Superior temporal gyrus (tissue), 1 donor: Measurements from ENCODE around the gene BLTP3B.
"Not testable (repeated sequence)": the region's sequence is repeated elsewhere in the genome, so short reads cannot be mapped to it uniquely, and the experiment has no call there.

ENCODE experiments used
- DNase-seq: peaks from one replicate; pipeline ENCODE4 v3.0.0-alpha.2; 2016; ENCODE audit errors: extremely low spot score

The BLTP3B gene

GRCh38 chr12:100142851-100143559 lies at the start of gene BLTP3B:
BLTP3B (minus strand) TSS chr12:100142874; CDS start chr12:100142635, 239 bp downstream.
- DNase-seq, result peak; percentile 75

- DNase-seq, result no peak
Observed at GRCh38 chr12:100189636-100190394, 47.1 kb upstream of the BLTP3B start.

GRCh38 chr12:100188888-100189635 lies 46.4 kb upstream of the BLTP3B start:
- not testable (repeated sequence) for DNase-seq

- no peak for DNase-seq
Observed at GRCh38 chr12:100187857-100188519, 45.3 kb upstream of the BLTP3B start.

GRCh38 chr12:100187068-100187467 lies 44.4 kb upstream of the BLTP3B start:
- no peak for DNase-seq

- DNase-seq, result peak; percentile 20
Observed at GRCh38 chr12:100186071-100186470, 43.4 kb upstream of the BLTP3B start.

GRCh38 chr12:100185361-100185894 lies 42.8 kb upstream of the BLTP3B start:
- peak; percentile 42 for DNase-seq

GRCh38 chr12:100184549-100185145 lies 42.0 kb upstream of the BLTP3B start:
- no peak for DNase-seq

GRCh38 chr12:100179252-100179651 lies 36.6 kb upstream of the BLTP3B start:
- DNase-seq, result no peak

- DNase-seq, result not testable (repeated sequence)
Observed at GRCh38 chr12:100176493-100176892, 33.8 kb upstream of the BLTP3B start.

- no peak for DNase-seq
Observed at GRCh38 chr12:100174495-100174894, 31.8 kb upstream of the BLTP3B start.

- DNase-seq, result no peak
Observed at GRCh38 chr12:100173111-100173510, 30.4 kb upstream of the BLTP3B start.

- DNase-seq, result no peak
Observed at GRCh38 chr12:100171248-100171647, 28.6 kb upstream of the BLTP3B start.

GRCh38 chr12:100170313-100170858 lies 27.7 kb upstream of the BLTP3B start:
- no peak for DNase-seq

- no peak for DNase-seq
Observed at GRCh38 chr12:100169345-100169744, 26.7 kb upstream of the BLTP3B start.

- DNase-seq, result no peak
Observed at GRCh38 chr12:100168562-100168961, 25.9 kb upstream of the BLTP3B start.

GRCh38 chr12:100166232-100166631 lies 23.6 kb upstream of the BLTP3B start:
- DNase-seq, result no peak

- DNase-seq, result no peak
Observed at GRCh38 chr12:100165356-100165755, 22.7 kb upstream of the BLTP3B start.

GRCh38 chr12:100164153-100164704 lies 21.6 kb upstream of the BLTP3B start:
- no peak for DNase-seq

GRCh38 chr12:100163416-100164152 lies 20.9 kb upstream of the BLTP3B start:
- DNase-seq, result peak; percentile 46
